HFF-Myc (cell line): ENCODE measurements around the gene TOMM7.

Experiments
- DNase-seq: peaks from one replicate; pipeline ENCODE4 v3.0.0-alpha.2; 2011; ENCODE audit warnings: low read depth; ENCODE audit errors: extremely low read depth
- H3K4me3 ChIP-seq: replicated peaks from 2 replicates; pipeline ENCODE4 v1.5.1; 2011; ENCODE audit warnings: low read depth, mild to moderate bottlenecking, control low read depth, low read length
- CTCF ChIP-seq: IDR thresholded peaks from 2 replicates; pipeline ENCODE4 v1.5.1; 2012; ENCODE audit warnings: mild to moderate bottlenecking, low read depth, low read length, control low read depth; ENCODE audit errors: missing control alignments

Gene TOMM7

DNA sequence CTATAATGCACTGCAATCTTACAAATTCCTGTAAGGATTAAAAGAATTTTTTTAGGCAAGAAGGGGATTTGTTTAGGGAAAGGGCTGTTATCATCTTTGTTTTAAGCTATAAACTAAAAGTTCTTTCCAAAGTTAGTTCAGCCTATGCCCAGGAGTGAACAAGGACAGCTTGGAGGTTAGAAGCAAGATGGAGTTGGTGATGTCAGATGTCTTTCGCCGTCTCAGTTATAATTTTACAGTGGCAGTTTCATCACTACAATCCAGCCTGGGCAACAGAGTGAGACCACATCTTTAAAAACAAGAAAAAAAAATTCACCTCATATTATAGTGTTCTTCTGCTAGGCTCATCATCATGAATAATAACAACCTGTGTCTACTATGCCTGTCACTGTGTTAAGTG is 2.1 kb upstream of the TOMM7 start:
- no peak for TF ChIP-seq CTCF
- DNase-seq = no peak
- H3K4me3 ChIP-seq = no peak overlapping the region

- DNase-seq = no peak
- H3K4me3 ChIP-seq = peak overlapping the region; percentile 74
- TF ChIP-seq CTCF = no peak
Measured at GRCh38 chr7:22823142-22823497, 471 bp upstream of the TOMM7 start.

DNA sequence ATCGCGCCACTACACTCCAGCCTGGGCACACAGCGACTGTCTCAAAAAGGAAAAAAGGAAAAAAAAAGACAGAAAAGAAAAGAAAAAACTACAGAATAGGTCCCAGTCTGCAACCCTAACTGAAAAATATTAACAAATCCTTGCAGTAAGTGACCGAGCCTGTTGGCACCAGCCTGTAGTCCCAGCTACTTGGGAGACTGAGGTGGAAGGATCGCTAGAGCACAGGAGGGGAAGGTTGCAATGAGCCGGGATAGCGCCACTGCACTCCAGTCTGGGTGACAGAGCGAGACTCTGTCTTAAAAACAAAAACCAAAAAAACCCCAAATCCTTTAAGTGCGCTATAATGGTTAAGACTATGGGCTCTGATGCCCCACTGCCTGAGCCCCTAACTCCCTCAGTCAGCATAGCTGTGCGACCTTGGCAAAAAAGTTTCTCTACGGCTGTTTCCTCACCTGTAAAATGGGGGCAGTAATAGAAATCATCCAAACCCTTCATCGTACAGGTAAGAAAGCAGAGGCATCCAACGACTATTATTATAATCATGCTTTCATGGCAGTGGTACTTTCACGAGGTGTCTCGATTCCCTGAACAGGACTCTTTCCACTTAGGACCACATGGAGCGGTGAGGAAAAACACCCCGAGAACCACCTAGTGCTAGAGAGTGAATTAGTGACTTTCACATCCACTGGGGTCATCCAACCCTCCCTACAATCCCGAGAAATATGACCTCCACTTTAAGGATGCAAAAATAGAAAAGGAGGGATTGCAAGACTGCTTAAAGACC is 755 bp downstream of the TOMM7 start:
- H3K4me3 ChIP-seq = peak overlapping the region; percentile 74
- TF ChIP-seq CTCF = no peak
- no peak for DNase-seq

DNA sequence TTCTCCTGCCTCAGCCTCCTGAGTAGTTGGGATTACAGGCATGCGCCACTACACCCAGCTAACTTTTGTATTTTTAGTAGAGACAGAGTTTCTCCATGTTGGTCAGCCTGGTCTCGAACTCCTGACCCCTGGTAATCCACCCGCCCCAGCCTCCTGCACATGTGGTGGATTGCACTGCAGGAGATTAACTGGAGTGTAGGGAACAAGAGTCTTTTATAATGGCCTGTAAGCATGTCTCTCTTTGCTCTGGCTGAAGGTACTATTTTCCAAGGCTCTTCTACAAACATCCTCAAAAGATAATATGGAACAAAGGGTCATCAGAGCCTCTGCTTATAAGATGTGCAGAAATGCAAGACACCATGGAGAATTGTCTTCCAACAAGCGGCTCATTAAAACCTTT is 3.2 kb downstream of the TOMM7 start:
- no peak for DNase-seq
- no peak overlapping the region for H3K4me3 ChIP-seq
- no peak for TF ChIP-seq CTCF

GRCh38 chr7:22814261-22815208 is 8.1 kb downstream of the TOMM7 start:
- no peak for DNase-seq
- no peak overlapping the region for H3K4me3 ChIP-seq
- no peak for TF ChIP-seq CTCF

DNA sequence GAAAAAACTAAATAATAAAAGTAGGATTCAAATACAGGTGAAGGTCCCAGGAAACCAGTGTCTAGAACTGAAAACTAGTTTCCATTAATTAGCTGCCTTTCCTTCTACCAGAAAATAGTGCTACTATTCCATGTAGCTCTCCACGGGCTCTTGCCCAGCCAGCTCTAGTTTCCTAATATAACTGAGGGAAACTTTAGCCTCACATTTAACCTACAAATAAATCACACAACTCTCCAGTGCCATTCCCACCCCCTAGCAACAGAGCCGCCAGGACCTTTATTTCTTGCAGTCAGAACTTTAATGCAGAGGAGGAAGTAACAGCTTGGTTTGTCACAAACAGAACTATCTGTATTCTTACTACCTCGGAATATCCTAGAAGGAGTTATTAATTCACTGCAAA is 10.3 kb downstream of the TOMM7 start:
- DNase-seq = no peak
- no peak overlapping the region for H3K4me3 ChIP-seq
- no peak for TF ChIP-seq CTCF
